DND-41 (cell line): ENCODE data around the gene DEFB113.

Experiments
- EZH2 ChIP-seq: IDR thresholded peaks from 3 replicates; pipeline ENCODE4 v1.6.1; 2012; ENCODE audit warnings: borderline replicate concordance, low read depth, mild to moderate bottlenecking, moderate library complexity, low read length, inconsistent platforms; ENCODE audit not compliant: severe bottlenecking
- TF ChIP-seq, protein P1 (sequence below): IDR thresholded peaks from 2 replicates; pipeline ENCODE4 v1.5.1; 2012; ENCODE audit warnings: borderline replicate concordance, low read length, moderate library complexity, mild to moderate bottlenecking; ENCODE audit not compliant: poor library complexity, severe bottlenecking; ENCODE audit errors: extremely low read depth

DNA sequence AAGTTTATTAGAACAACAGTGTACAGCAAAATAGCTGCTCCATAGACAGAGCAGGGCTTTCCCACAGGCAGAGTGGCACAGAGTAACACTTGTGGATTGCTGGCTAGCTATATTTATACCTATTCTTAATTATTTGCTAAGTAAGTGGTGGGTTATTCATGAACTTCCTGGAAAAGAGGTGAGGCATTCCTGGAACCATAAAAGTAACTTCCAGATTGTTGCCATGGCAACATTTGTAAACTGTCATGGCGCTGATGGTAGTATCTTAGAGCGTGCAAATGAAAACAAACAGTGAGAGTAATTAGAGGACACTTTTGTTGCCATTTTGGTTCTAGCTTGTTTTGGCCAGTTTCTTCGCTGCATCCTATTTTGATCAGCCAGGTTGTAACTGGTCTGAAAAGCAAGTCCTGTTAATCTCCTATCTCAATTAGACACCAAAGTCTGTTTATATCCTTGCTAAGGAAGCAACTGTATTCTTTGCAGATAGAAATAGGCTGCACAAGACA lies 29.4 kb downstream of the DEFB113 start:
- TF ChIP-seq EZH2 = no peak
- TF ChIP-seq, protein P1, sequence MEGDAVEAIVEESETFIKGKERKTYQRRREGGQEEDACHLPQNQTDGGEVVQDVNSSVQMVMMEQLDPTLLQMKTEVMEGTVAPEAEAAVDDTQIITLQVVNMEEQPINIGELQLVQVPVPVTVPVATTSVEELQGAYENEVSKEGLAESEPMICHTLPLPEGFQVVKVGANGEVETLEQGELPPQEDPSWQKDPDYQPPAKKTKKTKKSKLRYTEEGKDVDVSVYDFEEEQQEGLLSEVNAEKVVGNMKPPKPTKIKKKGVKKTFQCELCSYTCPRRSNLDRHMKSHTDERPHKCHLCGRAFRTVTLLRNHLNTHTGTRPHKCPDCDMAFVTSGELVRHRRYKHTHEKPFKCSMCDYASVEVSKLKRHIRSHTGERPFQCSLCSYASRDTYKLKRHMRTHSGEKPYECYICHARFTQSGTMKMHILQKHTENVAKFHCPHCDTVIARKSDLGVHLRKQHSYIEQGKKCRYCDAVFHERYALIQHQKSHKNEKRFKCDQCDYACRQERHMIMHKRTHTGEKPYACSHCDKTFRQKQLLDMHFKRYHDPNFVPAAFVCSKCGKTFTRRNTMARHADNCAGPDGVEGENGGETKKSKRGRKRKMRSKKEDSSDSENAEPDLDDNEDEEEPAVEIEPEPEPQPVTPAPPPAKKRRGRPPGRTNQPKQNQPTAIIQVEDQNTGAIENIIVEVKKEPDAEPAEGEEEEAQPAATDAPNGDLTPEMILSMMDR = no peak
